Stimulated activated CD8-positive, alpha-beta memory T cell treated with anti-CD3 and anti-CD28 coated beads, Interleukin-15, amount 100 ng/mL, for 1 hour (primary cell): Measurements from ENCODE around the gene THAP4.
A peak's percentile ranks its signal among the peaks of the same experiment; 100 is the strongest.
"Not testable (repeated sequence)": the region's sequence is repeated elsewhere in the genome, so short reads cannot be mapped to it uniquely, and the experiment has no call there.

ENCODE experiments used
- DNase-seq: peaks from one replicate; pipeline ENCODE4 v3.0.0-alpha.2; 2020; ENCODE audit warnings: low read depth

THAP4 gene

GRCh38 chr2:241612156-241613016, 24.6 kb downstream of the THAP4 start:
- no peak for DNase-seq

DNA sequence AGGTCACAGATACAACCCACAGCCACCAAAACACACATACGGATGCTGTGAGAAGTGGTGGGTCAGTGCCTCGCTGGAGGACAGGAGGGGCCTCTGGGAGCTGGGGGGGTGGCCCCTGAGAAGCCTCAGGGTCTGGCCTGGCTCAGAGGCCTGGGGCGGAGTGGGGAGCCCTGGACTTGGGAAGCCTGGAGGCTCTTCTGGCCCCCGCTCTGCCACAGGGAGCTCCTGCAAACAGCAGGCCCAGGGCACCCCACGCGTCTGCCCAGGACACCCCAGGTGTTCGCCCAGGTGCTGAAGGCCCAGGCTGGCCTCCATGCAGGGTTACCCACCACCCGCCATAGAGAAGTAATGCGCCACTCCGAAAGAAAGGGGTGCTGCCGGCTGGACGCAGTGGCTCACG, 25.9 kb downstream of the THAP4 start:
- DNase-seq, result no peak

GRCh38 chr2:241609859-241610793, 26.8 kb downstream of the THAP4 start:
- DNase-seq, result peak; percentile 71

DNA sequence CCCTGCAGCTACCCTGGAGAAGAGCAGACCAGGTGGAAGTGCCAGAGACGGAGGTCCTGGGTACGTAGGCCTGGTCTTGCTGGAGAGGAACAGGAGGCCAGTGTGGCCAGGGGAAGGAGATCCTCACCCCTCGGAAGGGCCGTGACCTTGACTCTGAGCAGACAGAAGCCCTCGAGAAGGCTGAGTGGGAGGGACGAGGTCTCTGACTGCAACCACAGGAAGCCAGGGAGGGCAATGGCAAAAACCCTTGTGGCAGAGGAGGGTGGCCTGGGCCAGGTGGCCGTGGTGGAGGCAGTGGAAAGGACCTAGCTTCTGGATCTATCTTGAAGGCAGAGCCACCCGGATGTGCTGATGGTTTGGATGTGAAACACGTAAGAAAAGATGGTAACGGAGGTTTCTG, 28.1 kb downstream of the THAP4 start:
- no peak for DNase-seq

- DNase-seq, result no peak
Observed at GRCh38 chr2:241607162-241607885, 29.6 kb downstream of the THAP4 start.

DNA sequence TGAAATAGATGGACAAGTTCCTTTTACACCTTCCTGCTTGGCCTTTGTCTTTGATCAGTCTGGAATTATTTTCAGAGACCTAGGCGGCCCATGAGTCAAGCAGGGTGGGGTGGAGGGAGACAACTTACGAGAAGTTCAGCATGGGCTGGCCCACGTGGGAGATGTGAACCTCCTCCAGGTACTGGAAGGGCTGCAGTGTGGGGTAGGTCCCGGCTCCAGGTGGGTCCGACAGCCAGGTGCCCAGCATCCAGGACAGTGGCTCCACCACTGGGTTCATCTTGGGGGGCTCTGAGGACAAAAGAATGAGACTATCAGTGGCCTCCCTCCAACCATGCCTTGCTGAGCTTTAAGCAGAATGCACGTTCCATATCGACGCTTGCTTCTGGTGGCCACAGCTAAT, 30.8 kb downstream of the THAP4 start:
- no peak for DNase-seq

DNA sequence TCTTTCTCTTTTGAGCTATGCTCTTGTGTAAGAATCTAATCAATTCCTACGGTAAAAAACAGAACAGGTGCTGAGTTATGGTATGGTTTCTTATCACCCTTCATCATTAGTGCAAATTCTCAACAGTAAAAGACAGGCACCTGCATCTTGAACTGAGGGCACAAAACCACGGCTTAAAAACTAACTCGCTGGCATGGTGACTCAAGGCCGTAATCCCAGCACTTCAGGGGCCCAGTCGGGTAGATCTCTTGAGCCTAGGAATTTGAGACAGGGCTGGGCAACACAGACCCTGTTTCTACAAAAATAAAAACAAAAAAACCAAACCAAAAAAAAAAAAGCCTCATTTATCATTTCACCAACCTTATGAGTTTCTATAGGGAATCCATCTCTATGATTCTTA, 33.3 kb downstream of the THAP4 start:
- DNase-seq, result no peak

- DNase-seq, result no peak
Observed at GRCh38 chr2:241602720-241603119, 34.2 kb downstream of the THAP4 start.

DNA sequence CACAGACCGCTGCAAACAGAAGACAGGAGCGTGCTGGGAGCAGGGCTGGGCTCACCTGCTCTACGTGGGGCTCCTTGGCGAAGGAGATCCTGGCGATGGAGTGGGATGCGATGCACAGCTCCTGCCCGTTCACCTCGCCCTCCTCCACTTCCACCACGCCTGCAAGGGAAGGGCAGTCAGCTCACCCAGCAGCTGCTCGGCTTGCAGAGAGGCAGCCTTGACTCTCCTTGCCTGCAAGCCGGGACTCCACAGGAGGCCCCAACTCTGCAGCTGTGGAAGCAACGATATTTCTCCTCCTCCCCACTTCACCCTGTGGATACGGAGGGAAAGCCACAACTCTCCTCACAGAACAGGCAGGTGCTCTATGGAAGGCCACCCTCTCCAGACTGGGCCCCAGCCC, 35.1 kb downstream of the THAP4 start:
- DNase-seq, result no peak

DNA sequence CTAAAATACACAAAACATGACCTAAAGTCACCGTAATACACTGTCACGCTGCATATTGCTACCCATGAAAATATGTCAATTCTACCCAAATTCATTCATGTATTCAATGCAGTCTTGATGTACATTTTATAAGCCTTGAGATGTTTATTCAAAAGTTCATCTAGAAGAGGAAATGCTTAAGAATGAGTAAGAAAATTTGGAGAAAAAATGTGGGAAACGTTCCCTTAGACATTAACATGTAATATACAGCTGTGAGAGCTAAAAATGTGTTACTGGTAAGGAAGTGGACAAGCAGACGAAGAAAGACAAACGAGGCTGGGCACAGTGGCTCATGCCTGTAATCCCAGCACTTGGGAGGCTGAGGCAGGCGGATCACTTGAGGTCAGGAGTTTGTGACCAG, 37.3 kb downstream of the THAP4 start:
- no peak for DNase-seq

DNA sequence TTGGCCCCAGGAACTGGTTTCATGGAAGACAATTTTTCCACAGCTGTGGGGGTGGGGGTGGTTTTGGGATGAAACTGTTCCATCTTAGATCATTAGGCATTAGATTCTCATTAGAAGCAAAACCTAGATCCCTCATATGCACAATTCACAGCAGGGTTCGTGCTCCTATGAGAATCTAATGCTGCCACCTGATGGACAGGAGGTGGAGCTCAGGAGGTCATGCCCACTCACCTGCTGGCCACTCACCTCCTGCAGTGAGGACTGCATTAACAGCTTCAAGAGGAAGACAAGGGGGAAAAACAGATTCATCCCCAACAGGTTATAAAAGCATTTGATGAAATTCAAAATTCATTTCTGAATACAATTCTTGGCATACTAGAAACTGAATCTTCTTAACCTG, 38.5 kb downstream of the THAP4 start:
- DNase-seq, result no peak

GRCh38 chr2:241598061-241598460, 38.9 kb downstream of the THAP4 start:
- DNase-seq, result no peak

- DNase-seq, result no peak
Observed at GRCh38 chr2:241597561-241597960, 39.4 kb downstream of the THAP4 start.

GRCh38 chr2:241595600-241596140, 41.3 kb downstream of the THAP4 start:
- DNase-seq, result no peak

- DNase-seq, result no peak
Observed at GRCh38 chr2:241593271-241593670, 43.7 kb downstream of the THAP4 start.

GRCh38 chr2:241592126-241592845, 44.7 kb downstream of the THAP4 start:
- no peak for DNase-seq

DNA sequence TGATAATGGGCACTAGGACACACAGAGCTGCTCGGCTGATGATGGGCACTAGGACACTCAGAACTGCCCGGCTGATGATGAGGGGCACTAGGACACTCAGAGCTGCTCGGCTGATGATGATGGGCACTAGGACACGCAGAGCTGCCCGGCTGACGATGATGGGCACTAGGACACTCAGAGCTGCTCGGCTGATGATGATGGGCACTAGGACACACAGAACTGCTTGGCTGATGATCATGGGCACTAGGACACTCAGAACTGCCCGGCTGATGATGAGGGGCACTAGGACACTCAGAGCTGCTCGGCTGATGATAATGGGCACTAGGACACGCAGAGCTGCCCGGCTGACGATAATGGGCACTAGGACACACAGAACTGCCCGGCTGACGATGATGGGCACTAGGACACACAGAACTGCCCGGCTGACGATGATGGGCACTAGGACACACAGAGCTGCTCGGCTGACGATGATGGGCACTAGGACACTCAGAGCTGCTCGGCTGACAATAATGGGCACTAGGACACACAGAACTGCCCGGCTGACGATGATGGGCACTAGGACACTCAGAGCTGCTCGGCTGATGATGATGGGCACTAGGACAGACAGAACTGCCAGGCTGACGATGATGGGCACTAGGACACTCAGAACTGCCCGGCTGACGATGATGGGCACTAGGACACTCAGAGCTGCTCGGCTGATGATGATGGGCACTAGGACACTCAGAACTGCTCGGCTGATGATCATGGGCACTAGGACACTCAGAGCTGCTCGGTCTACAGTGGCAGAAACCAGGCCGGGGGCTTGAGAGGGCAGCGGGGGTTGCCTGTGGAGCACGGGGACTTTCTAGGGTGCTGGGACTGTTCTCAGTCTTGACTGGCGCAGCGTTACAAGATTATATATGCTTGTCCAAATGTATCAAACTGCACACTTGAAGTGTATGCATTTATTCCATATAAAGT, 46.2 kb downstream of the THAP4 start:
- DNase-seq, result not testable (repeated sequence)

DNA sequence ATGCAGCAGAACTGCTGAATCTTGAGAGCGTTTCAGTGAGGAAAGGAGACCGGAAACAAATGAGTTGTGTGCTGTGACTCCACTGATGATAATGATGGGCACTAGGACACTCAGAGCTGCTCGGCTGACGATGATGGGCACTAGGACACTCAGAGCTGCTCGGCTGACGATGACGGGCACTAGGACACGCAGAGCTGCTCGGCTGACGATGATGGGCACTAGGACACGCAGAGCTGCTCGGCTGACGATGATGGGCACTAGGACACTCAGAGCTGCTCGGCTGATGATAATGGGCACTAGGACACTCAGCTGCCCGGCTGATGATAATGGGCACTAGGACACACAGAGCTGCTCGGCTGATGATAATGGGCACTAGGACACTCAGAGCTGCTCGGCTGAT, 47.1 kb downstream of the THAP4 start:
- DNase-seq, result not testable (repeated sequence)

DNA sequence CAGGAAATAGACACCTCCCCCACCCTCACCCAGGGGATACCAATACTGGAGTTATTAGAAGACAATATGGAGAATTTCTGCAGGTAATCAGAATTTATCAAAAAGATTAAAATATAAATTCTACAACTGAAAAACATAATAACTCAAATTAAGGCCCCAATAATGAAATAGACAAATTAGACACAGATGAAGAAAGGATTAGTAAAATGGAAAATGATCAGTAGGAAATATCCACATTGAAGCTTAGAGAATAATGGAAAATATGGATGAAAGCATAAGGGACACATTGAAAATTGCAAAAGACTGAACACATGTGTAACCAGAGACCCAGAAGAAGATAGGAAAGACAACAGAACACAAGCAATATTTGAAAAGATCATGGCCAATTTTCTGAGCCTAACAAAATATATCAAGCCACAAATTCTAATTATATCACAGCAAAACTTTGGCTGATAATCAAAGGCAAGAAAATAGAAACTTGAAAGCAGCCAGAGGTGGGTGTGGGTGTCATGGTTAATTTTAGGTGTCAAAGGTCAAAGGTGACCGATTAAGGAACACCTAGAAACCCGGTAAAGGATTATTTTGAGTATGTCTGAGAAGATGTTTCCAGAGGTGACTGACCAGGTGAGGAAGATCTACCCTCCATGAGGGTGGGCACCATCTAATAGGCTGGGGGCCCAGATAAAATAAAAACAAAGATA, 50.2 kb downstream of the THAP4 start:
- DNase-seq, result no peak

GRCh38 chr2:241584436-241584835, 52.5 kb downstream of the THAP4 start:
- no peak for DNase-seq
